HG02973 (cell line): ENCODE data around the gene STK32C.

ENCODE experiments used
- ATAC-seq: cut with Tn5 transposase; IDR thresholded peaks from one replicate; pipeline ENCODE4 v1.9.1; 2021; ENCODE audit warnings: moderate library complexity; ENCODE audit not compliant: unreplicated experiment

The STK32C gene

DNA sequence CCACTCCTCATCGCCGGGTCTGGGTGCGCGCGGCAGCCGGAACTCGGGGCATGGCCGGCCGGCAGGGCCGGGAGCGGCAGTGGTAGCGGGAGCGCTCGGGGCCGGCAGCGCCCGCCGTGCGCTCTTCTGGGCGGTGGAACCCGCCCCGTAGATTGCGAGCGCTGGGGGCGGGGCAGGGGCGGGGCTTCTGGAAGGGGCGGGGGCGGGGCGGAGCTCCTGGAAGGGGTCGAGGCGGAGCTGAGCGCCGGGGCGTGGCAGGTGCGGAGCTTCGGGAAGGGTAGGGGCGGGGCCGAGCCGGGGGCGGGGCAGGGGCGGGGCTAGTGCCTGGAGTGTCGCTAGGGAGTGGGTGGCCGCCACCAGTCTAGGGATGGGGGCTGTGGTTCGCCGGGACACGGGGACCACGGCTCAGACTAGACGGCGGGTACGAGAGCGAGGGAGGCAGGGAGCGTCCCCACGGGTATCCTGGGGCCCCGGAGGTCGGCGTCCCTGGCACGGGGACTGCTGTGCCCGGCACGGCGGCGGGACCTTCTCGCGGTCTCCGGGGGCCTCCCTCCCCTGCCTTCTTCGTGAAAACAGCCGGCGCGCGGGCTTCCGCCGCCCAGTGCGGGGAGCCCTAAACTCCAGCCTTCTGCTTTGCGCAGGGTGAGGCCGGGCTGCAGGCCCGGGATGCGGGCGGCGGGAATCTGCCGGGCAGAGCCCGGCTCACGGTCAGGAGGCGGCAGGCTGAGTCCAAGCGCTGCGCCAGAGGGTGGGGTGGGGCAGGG is at the start of gene STK32C:
Gene STK32C, minus strand, starts transcription at position 128 of the 764 bp plus-strand sequence. Its CDS starts 117 bp downstream, at position 11.
- ATAC-seq: peak; percentile 73

GRCh38 chr10:132356621-132357195 is 49.0 kb upstream of the STK32C start:
- ATAC-seq: no peak

DNA sequence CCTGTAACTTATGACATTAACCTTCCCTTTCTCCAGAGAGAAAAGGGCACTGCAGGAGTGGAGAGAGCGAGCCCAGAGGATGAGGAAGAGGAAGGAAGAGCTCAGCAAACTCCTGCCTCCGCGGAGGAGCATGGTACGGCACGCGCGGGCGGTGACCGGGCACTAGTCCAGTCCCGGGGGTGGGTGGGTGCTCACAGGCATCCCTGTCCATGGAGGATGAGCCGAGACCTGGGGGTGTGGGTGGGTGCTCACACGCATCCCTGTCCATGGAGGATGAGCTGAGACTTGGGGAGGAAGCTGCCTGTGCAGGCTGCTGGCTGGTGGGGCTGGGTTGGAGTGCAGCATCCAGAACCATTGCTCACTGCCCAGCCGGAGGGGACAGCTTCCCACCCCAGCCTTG is 48.0 kb upstream of the STK32C start:
- ATAC-seq: no peak

GRCh38 chr10:132355297-132355696 is 47.5 kb upstream of the STK32C start:
- no peak for ATAC-seq

DNA sequence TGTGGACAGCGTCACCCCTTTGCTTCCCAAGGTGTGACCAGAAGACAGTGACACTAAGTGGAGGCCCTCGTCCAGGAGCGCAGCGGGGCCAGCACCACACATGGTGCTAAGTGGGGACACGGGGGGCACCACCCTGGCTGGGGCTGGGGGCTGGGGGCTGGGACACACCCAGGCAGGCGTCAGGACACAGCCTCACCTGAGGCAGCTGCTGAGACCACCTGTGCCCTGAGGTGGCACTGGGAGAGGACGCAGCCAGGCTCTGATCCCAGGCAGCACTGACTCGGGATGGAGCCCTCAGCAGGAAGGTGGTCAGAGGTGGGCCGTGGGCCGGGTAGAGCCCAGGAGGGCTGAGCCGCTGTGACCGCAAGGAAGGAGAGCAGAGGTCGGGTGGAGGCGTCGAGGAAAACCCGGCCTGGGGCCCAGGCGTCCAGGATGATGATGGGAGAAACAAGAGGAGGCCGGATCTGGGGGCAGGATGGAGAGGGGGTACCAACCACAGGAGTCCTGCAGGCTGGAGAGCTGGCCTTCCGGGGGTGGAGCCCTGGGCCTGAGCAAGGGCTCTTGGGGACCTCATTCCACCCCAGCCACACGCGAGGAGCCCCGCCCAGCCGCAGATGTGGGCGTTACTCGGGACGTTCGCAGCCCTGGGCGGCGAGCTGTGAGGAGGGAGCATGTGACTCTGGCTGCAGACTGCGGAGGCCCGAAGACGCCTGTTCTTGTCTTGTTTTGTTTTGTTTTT is 46.8 kb upstream of the STK32C start:
- ATAC-seq: no peak

DNA sequence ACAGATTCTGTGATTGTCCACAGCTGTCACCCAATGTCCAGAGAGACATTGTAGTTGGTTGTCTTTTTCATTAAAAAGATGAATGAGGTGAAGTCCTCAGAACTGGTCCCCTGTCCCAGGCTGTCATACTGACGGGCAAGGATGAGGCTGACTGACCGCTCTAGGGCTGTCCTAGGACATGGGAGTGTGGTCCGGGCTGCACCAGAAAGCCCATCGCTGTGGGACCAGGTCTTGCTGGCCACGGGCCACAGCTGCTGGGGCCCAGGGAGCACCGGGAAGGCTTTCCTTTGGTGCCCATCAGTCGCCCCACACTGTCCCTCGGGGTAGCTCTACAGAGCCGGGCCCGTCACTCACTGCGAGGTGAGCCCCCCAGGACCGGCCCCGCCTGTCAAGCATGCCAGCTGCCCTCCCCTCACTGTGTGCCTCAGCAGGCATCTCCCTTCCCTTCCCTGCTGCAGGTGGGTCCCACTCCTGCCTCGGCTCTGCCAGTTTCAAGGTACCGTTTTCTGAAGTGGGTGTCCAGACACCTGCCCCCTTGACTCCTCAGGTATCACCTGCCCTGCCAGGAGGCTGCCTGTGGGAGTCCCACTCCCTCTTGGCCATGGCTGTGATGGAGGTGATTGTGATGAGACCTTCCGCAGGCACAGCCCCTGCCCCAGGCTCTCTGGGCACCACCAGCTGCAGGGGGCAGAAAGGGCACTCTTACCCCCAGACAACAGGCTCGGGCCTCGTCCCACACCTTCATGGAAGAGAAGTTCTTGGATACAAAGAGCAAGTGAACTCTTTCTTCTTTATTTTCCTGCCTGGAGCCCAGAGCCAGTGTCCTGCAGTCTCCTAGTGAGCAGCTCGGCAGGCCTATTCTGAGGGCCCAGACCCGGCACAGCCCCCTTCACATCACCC is 46.0 kb upstream of the STK32C start:
- no peak for ATAC-seq

- ATAC-seq: peak; percentile 55
These were observed 44.9 kb upstream of the STK32C start for GRCh38 chr10:132352462-132353308.

DNA sequence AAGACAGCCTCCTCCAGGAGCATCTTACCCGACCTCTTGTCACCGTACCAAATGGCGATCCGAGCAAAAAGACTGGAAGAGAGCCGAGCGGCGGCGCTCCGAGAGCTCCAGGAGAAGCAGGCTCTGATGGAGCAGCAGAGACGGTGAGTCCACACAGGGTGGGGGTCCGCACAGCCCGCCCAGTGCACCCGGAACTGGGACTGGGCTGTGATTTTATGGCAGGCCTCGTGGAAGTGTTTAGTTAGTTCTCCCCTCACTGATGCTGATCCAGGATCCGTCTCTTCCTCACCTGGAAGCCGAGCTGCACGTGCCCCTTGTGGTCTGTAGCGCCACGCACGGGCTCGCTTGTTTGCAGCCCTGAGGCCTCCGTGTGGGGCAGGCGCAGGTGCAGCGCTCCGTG is 43.9 kb upstream of the STK32C start:
- no peak for ATAC-seq

GRCh38 chr10:132350946-132351345 is 43.2 kb upstream of the STK32C start:
- ATAC-seq: no peak

- ATAC-seq: no peak
These were observed 42.6 kb upstream of the STK32C start for GRCh38 chr10:132350391-132350790.

GRCh38 chr10:132349766-132350165 is 42.0 kb upstream of the STK32C start:
- no peak for ATAC-seq

GRCh38 chr10:132347931-132348267 is 40.1 kb upstream of the STK32C start:
- ATAC-seq: no peak

DNA sequence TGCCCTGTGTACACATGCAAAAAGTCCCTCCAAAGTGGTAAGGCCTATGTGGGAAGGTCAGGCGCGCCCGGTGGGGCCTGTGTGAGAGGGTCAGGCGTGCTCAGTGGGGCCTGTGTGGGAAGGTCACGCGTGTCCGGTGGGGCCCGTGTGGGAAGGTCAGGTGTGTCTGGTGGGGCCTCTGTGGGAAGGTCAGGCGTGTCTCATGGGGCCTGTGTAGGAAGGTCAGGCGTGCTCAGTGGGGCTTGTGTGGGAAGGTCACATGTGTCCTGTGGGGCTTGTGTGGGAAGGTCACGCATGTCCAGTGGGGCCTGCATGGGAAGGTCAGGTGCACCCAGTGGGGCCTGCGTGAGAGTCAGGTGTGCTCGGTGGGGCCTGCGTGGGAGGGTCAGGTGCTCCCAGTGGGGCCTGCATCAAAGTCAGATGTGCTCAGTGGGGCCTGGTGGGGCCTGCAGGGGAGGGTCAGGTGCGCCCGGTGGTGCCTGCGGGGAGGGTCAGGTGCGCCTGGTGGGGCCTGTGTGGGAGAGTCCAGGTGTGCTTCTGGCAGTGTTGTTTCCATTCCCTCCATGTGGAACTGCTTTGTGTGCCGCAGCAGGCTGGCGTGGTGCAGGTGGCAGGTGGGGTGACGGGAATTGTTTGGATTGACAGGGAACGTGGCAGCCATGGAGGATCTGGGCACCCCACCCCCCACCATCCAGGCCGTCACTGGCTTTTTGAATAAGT is 39.6 kb upstream of the STK32C start:
- no peak for ATAC-seq

DNA sequence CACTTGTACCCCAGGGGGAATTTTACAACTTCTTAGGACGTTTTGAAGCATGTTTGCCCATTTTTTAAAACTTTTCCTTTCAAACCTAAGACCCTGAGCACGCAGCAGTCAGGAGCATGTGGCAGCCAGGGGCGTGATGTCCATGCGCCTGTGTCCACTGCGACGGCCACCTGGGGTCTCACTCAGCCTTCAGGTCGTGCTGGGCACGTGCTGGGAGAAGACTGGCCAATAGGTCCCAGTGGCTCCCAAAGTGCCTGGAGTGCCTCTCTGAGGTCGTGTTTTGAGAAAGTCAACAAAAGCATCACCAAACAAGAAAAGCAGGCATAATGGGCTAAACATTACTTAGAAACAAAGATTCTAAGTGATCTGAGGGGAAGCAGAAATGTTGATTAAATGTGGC is 39.1 kb upstream of the STK32C start:
- ATAC-seq: no peak

DNA sequence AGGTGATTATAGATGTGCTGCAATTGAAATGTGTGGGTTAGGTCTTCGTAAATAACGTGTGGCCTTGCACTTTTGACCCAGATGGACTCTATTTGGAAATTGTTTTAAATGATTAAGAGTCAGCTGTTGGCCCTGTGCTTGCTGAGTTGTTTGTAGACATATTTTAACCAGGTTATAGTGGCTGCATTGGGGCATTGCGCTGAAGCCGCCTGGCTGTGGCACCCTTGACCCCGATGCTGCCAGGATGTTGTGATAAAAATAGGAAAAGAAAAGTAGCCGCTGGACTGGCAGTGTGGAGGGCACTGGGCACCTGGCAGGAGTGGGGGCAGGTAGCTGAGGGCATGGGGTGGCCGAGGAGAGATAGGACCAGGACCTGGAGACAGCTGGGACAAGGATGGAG is 37.6 kb upstream of the STK32C start:
- ATAC-seq: no peak

DNA sequence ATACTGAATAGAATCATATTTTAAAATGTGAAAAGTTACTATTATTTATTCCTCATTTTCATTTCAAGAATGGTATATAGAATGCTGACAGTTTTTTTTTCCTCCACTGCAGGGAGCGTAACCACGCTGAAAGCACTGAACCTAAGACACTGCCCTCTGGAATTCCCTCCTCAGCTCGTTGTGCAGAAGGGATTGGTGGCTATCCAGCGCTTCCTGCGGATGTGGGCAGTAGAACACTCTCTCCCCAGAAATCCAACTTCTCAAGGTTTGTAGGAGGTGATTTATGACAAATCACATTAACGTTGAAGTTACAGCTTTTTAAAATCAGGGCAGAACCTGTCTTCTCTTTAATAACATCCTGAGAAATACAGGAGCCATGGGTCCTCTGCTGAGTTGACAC is 36.6 kb upstream of the STK32C start:
- ATAC-seq: no peak

GRCh38 chr10:132342553-132342952 is 34.8 kb upstream of the STK32C start:
- no peak for ATAC-seq

- no peak for ATAC-seq
These were observed 34.0 kb upstream of the STK32C start for GRCh38 chr10:132341781-132342180.

DNA sequence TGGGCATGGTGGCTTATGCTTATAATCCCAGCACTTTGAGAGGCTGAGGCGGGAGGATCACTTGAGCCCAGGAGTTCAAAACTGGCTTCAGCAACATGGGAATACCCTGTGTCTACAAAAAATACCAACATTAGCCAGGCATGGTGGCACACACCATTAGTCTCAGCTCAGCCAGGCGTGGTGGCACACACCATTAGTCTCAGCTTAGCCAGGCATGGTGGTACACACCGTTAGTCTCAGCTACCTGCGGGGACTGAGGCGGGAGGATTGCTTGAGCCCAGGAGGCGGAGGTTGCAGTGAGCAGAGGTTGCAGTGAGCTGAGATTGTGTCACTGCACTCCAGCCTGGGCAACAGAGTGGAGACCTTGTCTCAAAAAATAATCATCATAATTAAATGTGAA is 33.3 kb upstream of the STK32C start:
- no peak for ATAC-seq

DNA sequence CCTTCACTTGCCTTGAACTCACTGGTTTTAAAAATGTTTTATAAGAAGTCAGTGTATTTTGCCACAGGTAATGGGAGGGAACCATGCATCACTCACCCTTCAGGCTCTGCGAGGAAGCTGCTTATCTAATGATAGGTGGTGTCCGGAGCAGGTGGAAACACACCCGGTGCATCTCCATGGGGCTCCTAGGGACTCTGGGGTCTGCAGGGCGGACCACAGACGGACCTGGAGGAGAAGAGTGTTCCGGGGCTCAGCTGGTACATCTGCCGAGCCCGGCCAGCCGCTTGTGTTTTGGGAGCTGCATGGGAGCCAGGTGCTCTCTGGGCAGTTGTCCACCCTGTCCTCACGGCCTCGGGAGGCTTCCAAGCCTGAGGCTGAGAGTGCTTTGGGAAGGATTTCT is 31.5 kb upstream of the STK32C start:
- no peak for ATAC-seq
